Neural cell (in vitro differentiated cells): Measurements from ENCODE around the gene GRM3. TPM values are rescaled to one million over a fixed set of nuclear protein-coding genes. Genes with fewer than 3 reads are reported as not detected.

Experiments used
- H2AFZ ChIP-seq: fragments of 200-600, 300-800 bp; sonication (generic), shearing (Covaris generic); 2 replicates; pipeline ENCODE4 v1.6.0; 2014; ENCODE audit warnings: low read depth, mild to moderate bottlenecking, antibody characterized with exemption, low read length, moderate library complexity
- H3F3A ChIP-seq: fragments of 200-600 bp; shearing (Covaris generic); 2 replicates; pipeline ENCODE4 v1.6.1; 2016; ENCODE audit warnings: mild to moderate bottlenecking, moderate library complexity, mixed read lengths, antibody characterized with exemption, low read length; ENCODE audit not compliant: insufficient read depth, poor library complexity, severe bottlenecking
- H3K27ac ChIP-seq: fragments of 200-600, 300-800 bp; sonication (generic), shearing (Covaris generic); 2 replicates; pipeline ENCODE4 v1.5.1; 2014; ENCODE audit warnings: mild to moderate bottlenecking, low read length, moderate library complexity
- H3K27me3 ChIP-seq: fragments of 300-800, 200-600 bp; sonication (generic), shearing (Covaris generic); 2 replicates; pipeline ENCODE4 v1.6.0; 2014; ENCODE audit warnings: mild to moderate bottlenecking, low read depth, low read length, moderate library complexity; ENCODE audit not compliant: insufficient read depth
- H3K36me3 ChIP-seq: fragments of 300-800, 200-600 bp; sonication (generic), shearing (Covaris generic); 2 replicates; pipeline ENCODE4 v1.5.1; 2014; ENCODE audit warnings: mild to moderate bottlenecking, antibody characterized with exemption, low read length, moderate library complexity; ENCODE audit not compliant: insufficient read depth
- H3K4me2 ChIP-seq: fragments of 300-800, 200-600 bp; sonication (generic), shearing (Covaris generic); 2 replicates; pipeline ENCODE4 v1.6.0; 2014; ENCODE audit warnings: mild to moderate bottlenecking, low read length
- H3K4me3 ChIP-seq: fragments of 300-800, 200-600 bp; sonication (generic), shearing (Covaris generic); 2 replicates; pipeline ENCODE4 v1.5.1; 2014; ENCODE audit warnings: mild to moderate bottlenecking, low read length, moderate library complexity
- H3K79me2 ChIP-seq: fragments of 200-600 bp; shearing (Covaris generic); replicated peaks from 2 replicates; pipeline ENCODE4 v1.6.0; 2014; ENCODE audit warnings: mild to moderate bottlenecking, low read length, moderate library complexity; ENCODE audit not compliant: insufficient read depth
- H3K9ac ChIP-seq: fragments of 300-800, 200-600 bp; sonication (generic), shearing (Covaris generic); 2 replicates; pipeline ENCODE4 v1.6.1; 2016; ENCODE audit warnings: mild to moderate bottlenecking, low read length, mixed read lengths
- H3K9me2 ChIP-seq: fragments of 200-600 bp; shearing (Covaris generic); 2 replicates; pipeline ENCODE4 v1.6.1; 2016; ENCODE audit warnings: mild to moderate bottlenecking, low read length, mixed read lengths; ENCODE audit not compliant: insufficient read depth
- H3K9me3 ChIP-seq: fragments of 200-600, 300-800 bp; sonication (generic), shearing (Covaris generic); 2 replicates; pipeline ENCODE4 v1.6.1; 2016; ENCODE audit warnings: mild to moderate bottlenecking, mixed run types, low read length, moderate library complexity, mixed read lengths
- H4K20me1 ChIP-seq: fragments of 200-600 bp; shearing (Covaris generic); 2 replicates; pipeline ENCODE4 v1.6.1; 2016; ENCODE audit warnings: mild to moderate bottlenecking, mixed run types; ENCODE audit not compliant: insufficient read depth
- EP300 ChIP-seq: fragments of 450-650 bp; conservative IDR thresholded peaks from 2 replicates; pipeline ENCODE4 v1.6.1; 2014; ENCODE audit warnings: antibody characterized with exemption, mild to moderate bottlenecking, moderate library complexity; ENCODE audit not compliant: poor library complexity, severe bottlenecking
- EZH2 ChIP-seq: fragments of 200-600, 300-800 bp; shearing (Covaris generic), sonication (generic); IDR thresholded peaks from 2 replicates; pipeline ENCODE4 v1.6.1; 2014; ENCODE audit warnings: antibody characterized with exemption, low read length, borderline replicate concordance, mild to moderate bottlenecking; ENCODE audit not compliant: insufficient read depth, poor library complexity, severe bottlenecking
- MXI1 ChIP-seq: fragments of 450-650 bp; conservative IDR thresholded peaks from 2 replicates; pipeline ENCODE4 v1.6.1; 2014; ENCODE audit warnings: antibody characterized with exemption, mild to moderate bottlenecking; ENCODE audit not compliant: poor library complexity, severe bottlenecking
- POLR2AphosphoS5 ChIP-seq: IDR thresholded peaks from 2 replicates; pipeline ENCODE4 v1.6.1; 2012
- RAD21 ChIP-seq: fragments of 450-650 bp; conservative IDR thresholded peaks from 2 replicates; pipeline ENCODE4 v1.6.1; 2014; ENCODE audit warnings: antibody characterized with exemption, mild to moderate bottlenecking, moderate library complexity
- SMC3 ChIP-seq: fragments of 450-650 bp; conservative IDR thresholded peaks from 2 replicates; pipeline ENCODE4 v1.6.1; 2014; ENCODE audit warnings: antibody characterized with exemption, mild to moderate bottlenecking, moderate library complexity; ENCODE audit not compliant: poor library complexity
- TAF1 ChIP-seq: IDR thresholded peaks from 2 replicates; pipeline ENCODE4 v1.6.1; 2012; ENCODE audit warnings: low read depth
- polyA plus RNA-seq: library from polyadenylated mRNA; depleted of rRNA; stranded (reverse); fragments of >200 nt; gene quantifications from 2 replicates; pipeline ENCODE4 v1.2.3, GENCODE V29; 2014
- TF ChIP-seq, protein P1 (sequence below): fragments of 450-650 bp; IDR thresholded peaks from 2 replicates; pipeline ENCODE4 v1.5.1; 2014; ENCODE audit warnings: antibody characterized with exemption, mild to moderate bottlenecking, moderate library complexity; ENCODE audit not compliant: poor library complexity, severe bottlenecking
- TF ChIP-seq, protein P2 (sequence below): IDR thresholded peaks from 2 replicates; pipeline ENCODE4 v1.6.1; 2012; ENCODE audit warnings: borderline replicate concordance

Gene GRM3
- polyA plus RNA-seq, 1 donor from 2014 or later, result 15.9 TPM

DNA sequence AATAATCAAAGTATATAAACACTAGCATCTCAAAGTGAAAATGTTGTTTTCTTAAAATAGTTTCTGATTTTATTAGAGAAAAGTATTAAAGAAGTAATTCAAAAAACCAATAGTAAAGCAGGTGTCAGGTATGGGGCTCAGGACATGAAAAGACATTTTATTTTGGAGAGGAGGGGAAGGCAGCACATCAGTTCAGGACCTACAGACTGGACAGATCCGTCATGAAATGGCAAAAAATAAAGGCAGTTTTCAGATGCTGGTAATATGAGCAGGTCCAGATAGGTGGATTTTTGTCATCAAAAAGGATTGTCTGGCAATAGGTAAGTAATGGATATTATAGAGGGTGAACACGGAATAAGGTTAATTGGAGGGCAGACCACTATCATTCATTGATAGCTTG is 49.0 kb downstream of the GRM3 start:
- Histone ChIP-seq H3K27ac (no peak overlapping the region), H3K4me3 (no peak overlapping the region), H3K79me2 (no peaks in the 10 kb centered on the region), H3K9me2 (no peaks in the 10 kb centered on the region), H3K4me2 (no peak overlapping the region), H4K20me1 (no peaks in the 10 kb centered on the region), H2AFZ (no peak overlapping the region), H3K27me3 (peaks cover 4% of the 10 kb centered on the region), H3K36me3 (no peaks in the 10 kb centered on the region), H3K9me3 (no peaks in the 10 kb centered on the region), H3K9ac (no peak overlapping the region), H3F3A (no peaks in the 10 kb centered on the region)
- TF ChIP-seq RAD21, result no peak
- TF ChIP-seq SMC3, result no peak
- TF ChIP-seq POLR2AphosphoS5, result no peak
- TF ChIP-seq, protein P1, sequence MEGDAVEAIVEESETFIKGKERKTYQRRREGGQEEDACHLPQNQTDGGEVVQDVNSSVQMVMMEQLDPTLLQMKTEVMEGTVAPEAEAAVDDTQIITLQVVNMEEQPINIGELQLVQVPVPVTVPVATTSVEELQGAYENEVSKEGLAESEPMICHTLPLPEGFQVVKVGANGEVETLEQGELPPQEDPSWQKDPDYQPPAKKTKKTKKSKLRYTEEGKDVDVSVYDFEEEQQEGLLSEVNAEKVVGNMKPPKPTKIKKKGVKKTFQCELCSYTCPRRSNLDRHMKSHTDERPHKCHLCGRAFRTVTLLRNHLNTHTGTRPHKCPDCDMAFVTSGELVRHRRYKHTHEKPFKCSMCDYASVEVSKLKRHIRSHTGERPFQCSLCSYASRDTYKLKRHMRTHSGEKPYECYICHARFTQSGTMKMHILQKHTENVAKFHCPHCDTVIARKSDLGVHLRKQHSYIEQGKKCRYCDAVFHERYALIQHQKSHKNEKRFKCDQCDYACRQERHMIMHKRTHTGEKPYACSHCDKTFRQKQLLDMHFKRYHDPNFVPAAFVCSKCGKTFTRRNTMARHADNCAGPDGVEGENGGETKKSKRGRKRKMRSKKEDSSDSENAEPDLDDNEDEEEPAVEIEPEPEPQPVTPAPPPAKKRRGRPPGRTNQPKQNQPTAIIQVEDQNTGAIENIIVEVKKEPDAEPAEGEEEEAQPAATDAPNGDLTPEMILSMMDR, result no peak
- TF ChIP-seq EZH2, result no peak

DNA sequence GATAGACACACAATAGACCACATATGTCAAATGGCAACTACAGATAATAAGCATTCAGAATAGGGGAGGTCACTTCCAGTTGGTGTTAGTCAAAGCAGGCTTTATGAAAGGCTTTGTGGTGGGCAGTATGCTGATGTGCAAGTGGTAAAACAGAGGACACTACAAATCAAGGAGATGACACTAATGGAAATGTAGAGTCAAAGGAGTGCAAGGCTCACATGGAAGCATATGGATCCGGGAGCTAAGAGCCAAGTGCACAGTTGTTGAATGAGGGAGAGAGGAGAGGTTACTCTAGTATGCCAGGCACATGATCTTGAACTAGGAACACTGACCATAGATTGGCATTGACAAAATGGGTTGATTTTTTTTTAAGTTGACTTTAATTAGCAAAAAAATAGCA is 62.7 kb downstream of the GRM3 start:
- Histone ChIP-seq H2AFZ (no peak overlapping the region), H3K9me2 (no peaks in the 10 kb centered on the region), H3F3A (no peaks in the 10 kb centered on the region), H3K79me2 (no peaks in the 10 kb centered on the region), H3K9me3 (no peaks in the 10 kb centered on the region), H3K36me3 (no peaks in the 10 kb centered on the region), H4K20me1 (no peaks in the 10 kb centered on the region), H3K9ac (no peak overlapping the region), H3K27ac (no peak overlapping the region), H3K4me3 (no peak overlapping the region), H3K27me3 (no peaks in the 10 kb centered on the region), H3K4me2 (no peak overlapping the region)
- TF ChIP-seq, protein P1, result no peak
- TF ChIP-seq, protein P2, sequence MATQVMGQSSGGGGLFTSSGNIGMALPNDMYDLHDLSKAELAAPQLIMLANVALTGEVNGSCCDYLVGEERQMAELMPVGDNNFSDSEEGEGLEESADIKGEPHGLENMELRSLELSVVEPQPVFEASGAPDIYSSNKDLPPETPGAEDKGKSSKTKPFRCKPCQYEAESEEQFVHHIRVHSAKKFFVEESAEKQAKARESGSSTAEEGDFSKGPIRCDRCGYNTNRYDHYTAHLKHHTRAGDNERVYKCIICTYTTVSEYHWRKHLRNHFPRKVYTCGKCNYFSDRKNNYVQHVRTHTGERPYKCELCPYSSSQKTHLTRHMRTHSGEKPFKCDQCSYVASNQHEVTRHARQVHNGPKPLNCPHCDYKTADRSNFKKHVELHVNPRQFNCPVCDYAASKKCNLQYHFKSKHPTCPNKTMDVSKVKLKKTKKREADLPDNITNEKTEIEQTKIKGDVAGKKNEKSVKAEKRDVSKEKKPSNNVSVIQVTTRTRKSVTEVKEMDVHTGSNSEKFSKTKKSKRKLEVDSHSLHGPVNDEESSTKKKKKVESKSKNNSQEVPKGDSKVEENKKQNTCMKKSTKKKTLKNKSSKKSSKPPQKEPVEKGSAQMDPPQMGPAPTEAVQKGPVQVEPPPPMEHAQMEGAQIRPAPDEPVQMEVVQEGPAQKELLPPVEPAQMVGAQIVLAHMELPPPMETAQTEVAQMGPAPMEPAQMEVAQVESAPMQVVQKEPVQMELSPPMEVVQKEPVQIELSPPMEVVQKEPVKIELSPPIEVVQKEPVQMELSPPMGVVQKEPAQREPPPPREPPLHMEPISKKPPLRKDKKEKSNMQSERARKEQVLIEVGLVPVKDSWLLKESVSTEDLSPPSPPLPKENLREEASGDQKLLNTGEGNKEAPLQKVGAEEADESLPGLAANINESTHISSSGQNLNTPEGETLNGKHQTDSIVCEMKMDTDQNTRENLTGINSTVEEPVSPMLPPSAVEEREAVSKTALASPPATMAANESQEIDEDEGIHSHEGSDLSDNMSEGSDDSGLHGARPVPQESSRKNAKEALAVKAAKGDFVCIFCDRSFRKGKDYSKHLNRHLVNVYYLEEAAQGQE, result no peak
- no peak for TF ChIP-seq SMC3
- no peak for TF ChIP-seq RAD21
- TF ChIP-seq MXI1, result no peak
- no peak for TF ChIP-seq POLR2AphosphoS5
- TF ChIP-seq EZH2, result no peak
- TF ChIP-seq EP300, result no peak
- no peak for TF ChIP-seq TAF1
